Stimulated activated CD8-positive, alpha-beta memory T cell treated with anti-CD3 and anti-CD28 coated beads, Interleukin-4, amount 100 ng/mL, for 24 hours (primary cell): ENCODE data around the gene MLLT6.

Experiments used
- DNase-seq: peaks from one replicate; pipeline ENCODE4 v3.0.0-alpha.2; 2020; ENCODE audit warnings: low read depth

Gene MLLT6

DNA sequence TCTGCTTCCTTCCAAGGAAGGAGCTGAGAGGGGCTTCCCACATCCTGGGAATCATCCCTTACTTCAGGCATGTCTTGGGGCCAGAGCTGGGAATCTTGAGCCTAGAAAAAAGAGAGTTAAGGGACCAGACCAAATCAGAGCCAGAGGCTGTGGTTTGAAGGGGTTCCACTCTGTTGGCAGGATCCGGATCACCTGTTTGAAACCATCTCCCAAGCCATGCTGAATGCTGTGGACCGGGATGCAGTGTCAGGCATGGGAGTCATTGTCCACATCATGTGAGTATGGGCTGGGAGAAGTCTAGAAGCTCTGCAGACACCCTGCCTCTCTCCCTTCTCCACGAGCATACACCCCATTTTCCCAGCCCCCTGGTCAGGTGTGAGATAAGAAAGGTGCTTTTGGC lies 57.2 kb downstream of the MLLT6 start:
- no peak for DNase-seq

DNA sequence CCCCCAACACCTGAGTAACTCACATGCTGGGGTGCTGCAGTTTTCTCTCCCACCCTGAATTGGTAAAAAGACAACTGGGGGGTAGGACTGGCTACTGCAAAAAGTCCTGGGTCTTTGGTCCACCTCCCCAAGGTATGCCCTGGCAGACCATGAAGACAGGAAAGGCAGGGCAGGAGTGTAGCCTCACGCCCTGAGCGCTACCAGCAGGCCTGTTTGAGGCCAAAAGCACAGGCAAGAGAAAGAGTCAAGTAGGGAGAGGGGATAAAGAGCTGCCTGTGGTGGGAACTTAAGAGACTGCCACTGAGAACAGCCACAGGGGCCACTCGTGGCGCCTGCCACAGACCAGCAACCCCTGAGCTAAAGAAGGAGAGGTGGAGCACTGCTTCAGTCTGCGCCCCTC lies 61.3 kb downstream of the MLLT6 start:
- no peak for DNase-seq

DNA sequence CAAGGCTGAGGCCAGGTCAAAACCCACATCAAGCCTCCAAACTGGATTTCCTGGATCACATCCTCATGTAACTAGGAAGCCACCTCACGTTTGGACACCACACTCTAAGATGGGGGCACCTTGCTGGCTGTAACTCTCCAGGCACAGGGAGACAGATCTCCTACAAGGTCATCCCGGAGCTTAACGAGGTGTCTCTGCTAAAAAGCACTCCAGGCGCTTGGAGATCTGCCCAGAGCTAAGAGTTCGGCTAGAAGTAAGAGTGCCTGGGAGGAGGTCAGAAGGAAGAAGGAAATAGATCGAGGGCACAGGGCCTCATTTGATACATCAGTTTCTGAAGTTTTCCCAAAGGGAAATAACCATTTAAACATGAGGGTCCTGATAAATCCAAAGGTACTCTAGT lies 63.3 kb downstream of the MLLT6 start:
- no peak for DNase-seq

DNA sequence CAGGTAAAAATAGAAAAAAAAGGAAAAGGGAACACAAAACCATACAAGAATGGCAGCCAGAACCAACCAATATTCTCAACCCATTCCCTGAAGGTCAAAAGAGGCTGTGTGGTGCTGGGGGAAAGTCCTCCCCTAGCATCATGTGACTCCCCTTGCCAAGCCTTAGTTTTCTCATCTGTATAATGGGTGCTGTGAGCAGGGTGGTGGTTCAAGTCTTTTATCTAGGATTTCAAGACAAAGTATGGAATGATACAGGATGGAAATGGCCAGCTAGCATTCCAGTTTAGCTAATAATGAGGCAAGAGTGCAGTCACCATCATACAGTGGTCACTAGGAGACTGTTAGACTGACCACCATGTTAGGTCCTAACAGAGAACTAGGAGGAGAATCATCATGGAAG lies 68.2 kb downstream of the MLLT6 start:
- DNase-seq, result no peak

DNA sequence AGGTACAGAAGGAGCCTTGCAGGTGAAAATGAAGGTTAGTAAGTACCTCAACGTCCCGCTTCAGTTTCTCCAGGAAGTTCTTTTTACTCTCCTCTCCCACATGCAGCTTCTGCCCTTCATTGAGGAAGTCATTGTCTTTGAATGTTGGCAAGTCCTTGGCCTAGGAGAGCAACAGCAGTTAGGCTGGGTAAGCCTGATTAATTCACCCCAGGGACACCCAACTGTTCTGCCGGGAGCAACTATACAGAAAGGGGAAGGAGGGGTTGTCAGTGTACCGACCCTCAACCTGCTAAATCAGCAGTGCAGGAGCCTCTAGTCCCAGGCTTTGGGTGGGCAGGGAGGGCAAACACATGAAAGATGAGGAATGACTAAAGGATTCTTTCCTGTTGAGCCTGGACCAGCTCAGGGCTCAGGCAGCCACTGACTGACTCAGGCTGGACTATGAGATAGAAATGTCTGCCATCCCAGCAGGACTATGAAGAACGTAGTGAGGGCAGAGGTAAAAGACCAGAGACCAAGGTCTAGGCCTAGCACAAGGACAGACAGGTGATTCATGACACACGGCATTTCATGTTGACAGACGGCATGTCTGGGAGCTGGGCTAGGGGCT lies 72.7 kb downstream of the MLLT6 start:
- DNase-seq, result no peak
